OCI-LY3 (cell line): ENCODE results near the gene BTBD19.

ENCODE experiments used
- CTCF ChIP-seq: fragments of 200-600, 300-600 bp; sonication (generic); IDR thresholded peaks from 2 replicates; pipeline ENCODE4 v1.5.1; 2014; ENCODE audit warnings: antibody characterized with exemption, low read length, low read depth
- EZH2phosphoT487 ChIP-seq: fragments of 200-600 bp; shearing (Covaris generic); IDR thresholded peaks from 2 replicates; pipeline ENCODE4 v1.6.1; 2018; ENCODE audit warnings: antibody characterized with exemption, mixed run types, low read depth

GRCh38 chr1:44848456-44849181 is 40.3 kb downstream of the BTBD19 start:
- no peak for TF ChIP-seq CTCF
- no peak for TF ChIP-seq EZH2phosphoT487
